GM23338 (cell line): ENCODE results near the gene C1R.

Experiments
- CREB1 ChIP-seq: fragments of 250-450 bp; sonication (Bioruptor Pico); IDR thresholded peaks from 2 replicates; pipeline ENCODE4 v1.5.0; 2020; ENCODE audit warnings: low read depth, mild to moderate bottlenecking, moderate library complexity
- EZH2 ChIP-seq: fragments of 200-600 bp; sonication (generic); IDR thresholded peaks from one replicate; pipeline ENCODE4 v1.8.0; 2017; ENCODE audit warnings: antibody characterized with exemption, mild to moderate bottlenecking, low read depth; ENCODE audit not compliant: unreplicated experiment
- EZH2phosphoT487 ChIP-seq: fragments of 200-600 bp; sonication (generic); IDR thresholded peaks from one replicate; pipeline ENCODE4 v1.8.1; 2018; ENCODE audit warnings: antibody characterized with exemption; ENCODE audit not compliant: unreplicated experiment
- JUNB ChIP-seq: IDR thresholded peaks from one replicate; pipeline ENCODE4 v1.6.1; 2016; ENCODE audit warnings: antibody characterized with exemption; ENCODE audit not compliant: unreplicated experiment
- NANOG ChIP-seq: IDR thresholded peaks from 2 replicates; pipeline ENCODE4 v1.6.1; 2016; ENCODE audit warnings: antibody characterized with exemption, borderline replicate concordance
- POLR2AphosphoS5 ChIP-seq: IDR thresholded peaks from 2 replicates; pipeline ENCODE4 v1.6.1; 2016; ENCODE audit warnings: antibody characterized with exemption, low read depth
- ZNF114 ChIP-seq: fragments of 250-450 bp; sonication (Bioruptor Pico); IDR thresholded peaks from 2 replicates; pipeline ENCODE4 v1.5.0; 2020; ENCODE audit warnings: mild to moderate bottlenecking, moderate library complexity
- ZNF331 ChIP-seq: fragments of 250-450 bp; sonication (Bioruptor Pico); IDR thresholded peaks from 2 replicates; pipeline ENCODE4 v1.5.0; 2020; ENCODE audit warnings: low read depth, mild to moderate bottlenecking, moderate library complexity
- TF ChIP-seq, protein P1 (sequence below), 2 experiments: fragments of 200-600 bp in 1 of 2; sonication (generic) in 1 of 2; conservative IDR thresholded peaks; 2 replicates each; pipeline versions ENCODE4 v1.5.1 to v1.6.1; 2016 to 2017; ENCODE audit warnings: antibody characterized with exemption in 2 of 2, low read depth in 2 of 2, mild to moderate bottlenecking in 2 of 2, moderate library complexity in 1 of 2
- TF ChIP-seq, protein P2 (sequence below): IDR thresholded peaks from one replicate; pipeline ENCODE4 v1.6.1; 2018; ENCODE audit warnings: antibody characterized with exemption; ENCODE audit not compliant: unreplicated experiment
- TF ChIP-seq, protein P3 (sequence below): IDR thresholded peaks from 2 replicates; pipeline ENCODE4 v1.6.1; 2016; ENCODE audit warnings: antibody characterized with exemption

DNA sequence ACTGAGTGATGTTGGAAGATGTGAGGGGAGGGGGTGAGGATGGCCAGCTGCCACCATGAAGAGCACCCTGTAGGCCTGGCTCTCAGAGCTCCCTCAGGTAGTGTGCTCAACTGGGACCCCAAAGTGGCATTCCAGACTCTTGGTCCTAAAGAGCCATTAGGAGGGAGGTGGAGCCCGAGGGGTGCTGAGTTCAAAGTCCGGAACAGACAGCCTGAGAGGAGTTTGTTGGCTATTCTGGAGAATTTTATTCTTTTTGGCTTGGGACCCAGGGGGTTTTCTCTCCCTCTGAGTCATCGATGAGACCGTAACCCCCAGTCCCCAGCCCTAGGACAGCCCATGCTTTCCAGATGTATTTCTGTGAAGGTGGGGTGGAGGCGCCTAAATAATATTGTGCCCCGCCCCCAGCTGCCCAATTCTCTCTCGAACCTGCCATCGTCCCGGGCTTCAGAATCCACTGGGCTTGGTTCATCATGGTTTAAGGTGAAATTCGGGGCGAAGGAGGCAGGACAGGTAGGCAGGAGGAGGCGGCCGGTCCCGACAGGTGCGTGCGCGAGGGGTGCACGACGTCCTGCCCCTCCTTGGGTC, 37.1 kb upstream of the C1R start:
- TF ChIP-seq EZH2phosphoT487 (no peak), JUNB (no peak), CREB1 (CRISPR knock-in tag) (no peak), ZNF114 (no peak), EZH2 (no peak), ZNF331 (CRISPR knock-in tag) (no peak), POLR2AphosphoS5 (no peak), NANOG (no peak)
- TF ChIP-seq, protein P1, sequence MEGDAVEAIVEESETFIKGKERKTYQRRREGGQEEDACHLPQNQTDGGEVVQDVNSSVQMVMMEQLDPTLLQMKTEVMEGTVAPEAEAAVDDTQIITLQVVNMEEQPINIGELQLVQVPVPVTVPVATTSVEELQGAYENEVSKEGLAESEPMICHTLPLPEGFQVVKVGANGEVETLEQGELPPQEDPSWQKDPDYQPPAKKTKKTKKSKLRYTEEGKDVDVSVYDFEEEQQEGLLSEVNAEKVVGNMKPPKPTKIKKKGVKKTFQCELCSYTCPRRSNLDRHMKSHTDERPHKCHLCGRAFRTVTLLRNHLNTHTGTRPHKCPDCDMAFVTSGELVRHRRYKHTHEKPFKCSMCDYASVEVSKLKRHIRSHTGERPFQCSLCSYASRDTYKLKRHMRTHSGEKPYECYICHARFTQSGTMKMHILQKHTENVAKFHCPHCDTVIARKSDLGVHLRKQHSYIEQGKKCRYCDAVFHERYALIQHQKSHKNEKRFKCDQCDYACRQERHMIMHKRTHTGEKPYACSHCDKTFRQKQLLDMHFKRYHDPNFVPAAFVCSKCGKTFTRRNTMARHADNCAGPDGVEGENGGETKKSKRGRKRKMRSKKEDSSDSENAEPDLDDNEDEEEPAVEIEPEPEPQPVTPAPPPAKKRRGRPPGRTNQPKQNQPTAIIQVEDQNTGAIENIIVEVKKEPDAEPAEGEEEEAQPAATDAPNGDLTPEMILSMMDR (conservative IDR thresholded peaks at IDR 0.05; ENCODE audit: low read depth in 2 of 2), result no peak
- TF ChIP-seq, protein P2, sequence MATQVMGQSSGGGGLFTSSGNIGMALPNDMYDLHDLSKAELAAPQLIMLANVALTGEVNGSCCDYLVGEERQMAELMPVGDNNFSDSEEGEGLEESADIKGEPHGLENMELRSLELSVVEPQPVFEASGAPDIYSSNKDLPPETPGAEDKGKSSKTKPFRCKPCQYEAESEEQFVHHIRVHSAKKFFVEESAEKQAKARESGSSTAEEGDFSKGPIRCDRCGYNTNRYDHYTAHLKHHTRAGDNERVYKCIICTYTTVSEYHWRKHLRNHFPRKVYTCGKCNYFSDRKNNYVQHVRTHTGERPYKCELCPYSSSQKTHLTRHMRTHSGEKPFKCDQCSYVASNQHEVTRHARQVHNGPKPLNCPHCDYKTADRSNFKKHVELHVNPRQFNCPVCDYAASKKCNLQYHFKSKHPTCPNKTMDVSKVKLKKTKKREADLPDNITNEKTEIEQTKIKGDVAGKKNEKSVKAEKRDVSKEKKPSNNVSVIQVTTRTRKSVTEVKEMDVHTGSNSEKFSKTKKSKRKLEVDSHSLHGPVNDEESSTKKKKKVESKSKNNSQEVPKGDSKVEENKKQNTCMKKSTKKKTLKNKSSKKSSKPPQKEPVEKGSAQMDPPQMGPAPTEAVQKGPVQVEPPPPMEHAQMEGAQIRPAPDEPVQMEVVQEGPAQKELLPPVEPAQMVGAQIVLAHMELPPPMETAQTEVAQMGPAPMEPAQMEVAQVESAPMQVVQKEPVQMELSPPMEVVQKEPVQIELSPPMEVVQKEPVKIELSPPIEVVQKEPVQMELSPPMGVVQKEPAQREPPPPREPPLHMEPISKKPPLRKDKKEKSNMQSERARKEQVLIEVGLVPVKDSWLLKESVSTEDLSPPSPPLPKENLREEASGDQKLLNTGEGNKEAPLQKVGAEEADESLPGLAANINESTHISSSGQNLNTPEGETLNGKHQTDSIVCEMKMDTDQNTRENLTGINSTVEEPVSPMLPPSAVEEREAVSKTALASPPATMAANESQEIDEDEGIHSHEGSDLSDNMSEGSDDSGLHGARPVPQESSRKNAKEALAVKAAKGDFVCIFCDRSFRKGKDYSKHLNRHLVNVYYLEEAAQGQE, result no peak
- TF ChIP-seq, protein P3, sequence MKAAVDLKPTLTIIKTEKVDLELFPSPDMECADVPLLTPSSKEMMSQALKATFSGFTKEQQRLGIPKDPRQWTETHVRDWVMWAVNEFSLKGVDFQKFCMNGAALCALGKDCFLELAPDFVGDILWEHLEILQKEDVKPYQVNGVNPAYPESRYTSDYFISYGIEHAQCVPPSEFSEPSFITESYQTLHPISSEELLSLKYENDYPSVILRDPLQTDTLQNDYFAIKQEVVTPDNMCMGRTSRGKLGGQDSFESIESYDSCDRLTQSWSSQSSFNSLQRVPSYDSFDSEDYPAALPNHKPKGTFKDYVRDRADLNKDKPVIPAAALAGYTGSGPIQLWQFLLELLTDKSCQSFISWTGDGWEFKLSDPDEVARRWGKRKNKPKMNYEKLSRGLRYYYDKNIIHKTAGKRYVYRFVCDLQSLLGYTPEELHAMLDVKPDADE, result no peak
